ENCODE data around the gene ZMYND15. TPM values are rescaled to one million over a fixed set of nuclear protein-coding genes. Genes with fewer than 3 reads are reported as not detected.

The ZMYND15 gene
- total and polyA plus RNA-seq, 2 of the 13 experiments (the other 11 are each of a cell fraction or from before 2014, with no cell fraction given) = 0.24 to 2.7 TPM

DNA sequence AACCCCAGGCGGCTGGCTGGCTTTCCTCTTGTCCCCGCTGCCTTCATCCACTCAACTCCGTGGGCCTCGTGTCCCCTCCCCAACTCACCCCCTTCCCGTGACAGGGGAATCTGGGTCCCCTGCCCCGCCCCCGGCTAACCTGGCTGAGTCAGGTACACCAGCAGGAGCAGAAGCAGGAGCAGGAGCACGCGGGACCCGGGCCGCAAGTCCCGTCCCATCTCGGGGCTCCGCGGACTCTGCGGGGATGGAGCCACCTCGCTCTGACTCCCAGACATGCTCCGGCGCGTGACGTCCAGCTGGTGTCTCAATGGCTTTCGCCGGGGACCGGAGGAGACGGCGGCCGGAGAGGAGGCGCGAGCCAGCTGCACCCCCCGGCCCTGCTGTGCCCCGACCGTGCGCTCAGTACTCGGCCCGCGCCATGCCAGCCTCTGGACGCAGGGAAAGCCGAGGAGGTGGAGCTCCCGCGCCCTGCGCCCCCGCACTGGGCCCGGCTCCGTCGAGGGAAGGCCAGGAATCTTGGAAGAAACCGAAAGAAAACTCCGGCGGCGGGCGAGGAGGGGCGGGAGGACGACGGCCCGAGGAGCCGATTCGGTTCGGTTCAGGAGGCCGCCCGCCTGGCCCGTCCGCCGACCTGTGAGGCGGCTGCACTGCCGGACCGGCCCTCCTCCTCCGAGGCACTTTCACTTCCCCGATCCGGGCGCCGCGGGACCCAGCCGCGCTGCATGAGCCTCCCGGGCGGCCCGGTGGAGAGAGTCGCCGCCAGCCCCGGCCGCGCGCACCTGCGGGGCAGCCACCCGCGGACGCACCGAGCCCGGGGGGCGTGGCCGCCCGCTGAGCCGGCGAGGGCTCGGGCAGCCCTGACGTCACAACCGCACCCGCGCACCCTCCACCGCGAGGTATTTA is at the start of gene ZMYND15, which contains the start of gene CXCL16 (continued):
- TF ChIP-seq, protein P1, sequence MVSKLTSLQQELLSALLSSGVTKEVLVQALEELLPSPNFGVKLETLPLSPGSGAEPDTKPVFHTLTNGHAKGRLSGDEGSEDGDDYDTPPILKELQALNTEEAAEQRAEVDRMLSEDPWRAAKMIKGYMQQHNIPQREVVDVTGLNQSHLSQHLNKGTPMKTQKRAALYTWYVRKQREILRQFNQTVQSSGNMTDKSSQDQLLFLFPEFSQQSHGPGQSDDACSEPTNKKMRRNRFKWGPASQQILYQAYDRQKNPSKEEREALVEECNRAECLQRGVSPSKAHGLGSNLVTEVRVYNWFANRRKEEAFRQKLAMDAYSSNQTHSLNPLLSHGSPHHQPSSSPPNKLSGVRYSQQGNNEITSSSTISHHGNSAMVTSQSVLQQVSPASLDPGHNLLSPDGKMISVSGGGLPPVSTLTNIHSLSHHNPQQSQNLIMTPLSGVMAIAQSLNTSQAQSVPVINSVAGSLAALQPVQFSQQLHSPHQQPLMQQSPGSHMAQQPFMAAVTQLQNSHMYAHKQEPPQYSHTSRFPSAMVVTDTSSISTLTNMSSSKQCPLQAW (CRISPR knock-in tag; IDR thresholded peaks at IDR 0.05) = 0 out of 2 replicates have a peak, but pooled peaks have one; percentile 49
- peak; percentile 77; the same call in 1 of the 2 replicates for TF ChIP-seq MTA1 (CRISPR knock-in tag; IDR thresholded peaks at IDR 0.05; ENCODE audit: borderline replicate concordance)
- TF ChIP-seq, protein P2, sequence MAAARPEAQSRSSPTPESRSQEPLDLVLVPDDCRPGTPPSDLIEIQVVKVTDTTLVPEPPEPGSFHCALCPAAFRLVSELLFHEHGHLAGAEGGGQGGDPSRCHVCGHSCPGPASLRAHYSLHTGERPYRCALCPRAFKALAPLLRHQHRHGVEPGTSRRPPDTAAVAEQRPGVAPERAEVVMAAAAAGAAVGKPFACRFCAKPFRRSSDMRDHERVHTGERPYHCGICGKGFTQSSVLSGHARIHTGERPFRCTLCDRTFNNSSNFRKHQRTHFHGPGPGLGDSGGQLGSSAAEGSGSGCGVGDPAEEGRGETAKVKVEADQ (CRISPR knock-in tag; IDR thresholded peaks at IDR 0.05; ENCODE audit: borderline replicate concordance) = peak; percentile 61; the same call in 1 of the 2 replicates
- TF ChIP-seq KLF9 (CRISPR knock-in tag; IDR thresholded peaks at IDR 0.05; ENCODE audit: low read depth) = no peak
- TF ChIP-seq EZH2 (conservative IDR thresholded peaks at IDR 0.05; ENCODE audit: low read depth, low read length) = no peak
- TF ChIP-seq, protein P3, sequence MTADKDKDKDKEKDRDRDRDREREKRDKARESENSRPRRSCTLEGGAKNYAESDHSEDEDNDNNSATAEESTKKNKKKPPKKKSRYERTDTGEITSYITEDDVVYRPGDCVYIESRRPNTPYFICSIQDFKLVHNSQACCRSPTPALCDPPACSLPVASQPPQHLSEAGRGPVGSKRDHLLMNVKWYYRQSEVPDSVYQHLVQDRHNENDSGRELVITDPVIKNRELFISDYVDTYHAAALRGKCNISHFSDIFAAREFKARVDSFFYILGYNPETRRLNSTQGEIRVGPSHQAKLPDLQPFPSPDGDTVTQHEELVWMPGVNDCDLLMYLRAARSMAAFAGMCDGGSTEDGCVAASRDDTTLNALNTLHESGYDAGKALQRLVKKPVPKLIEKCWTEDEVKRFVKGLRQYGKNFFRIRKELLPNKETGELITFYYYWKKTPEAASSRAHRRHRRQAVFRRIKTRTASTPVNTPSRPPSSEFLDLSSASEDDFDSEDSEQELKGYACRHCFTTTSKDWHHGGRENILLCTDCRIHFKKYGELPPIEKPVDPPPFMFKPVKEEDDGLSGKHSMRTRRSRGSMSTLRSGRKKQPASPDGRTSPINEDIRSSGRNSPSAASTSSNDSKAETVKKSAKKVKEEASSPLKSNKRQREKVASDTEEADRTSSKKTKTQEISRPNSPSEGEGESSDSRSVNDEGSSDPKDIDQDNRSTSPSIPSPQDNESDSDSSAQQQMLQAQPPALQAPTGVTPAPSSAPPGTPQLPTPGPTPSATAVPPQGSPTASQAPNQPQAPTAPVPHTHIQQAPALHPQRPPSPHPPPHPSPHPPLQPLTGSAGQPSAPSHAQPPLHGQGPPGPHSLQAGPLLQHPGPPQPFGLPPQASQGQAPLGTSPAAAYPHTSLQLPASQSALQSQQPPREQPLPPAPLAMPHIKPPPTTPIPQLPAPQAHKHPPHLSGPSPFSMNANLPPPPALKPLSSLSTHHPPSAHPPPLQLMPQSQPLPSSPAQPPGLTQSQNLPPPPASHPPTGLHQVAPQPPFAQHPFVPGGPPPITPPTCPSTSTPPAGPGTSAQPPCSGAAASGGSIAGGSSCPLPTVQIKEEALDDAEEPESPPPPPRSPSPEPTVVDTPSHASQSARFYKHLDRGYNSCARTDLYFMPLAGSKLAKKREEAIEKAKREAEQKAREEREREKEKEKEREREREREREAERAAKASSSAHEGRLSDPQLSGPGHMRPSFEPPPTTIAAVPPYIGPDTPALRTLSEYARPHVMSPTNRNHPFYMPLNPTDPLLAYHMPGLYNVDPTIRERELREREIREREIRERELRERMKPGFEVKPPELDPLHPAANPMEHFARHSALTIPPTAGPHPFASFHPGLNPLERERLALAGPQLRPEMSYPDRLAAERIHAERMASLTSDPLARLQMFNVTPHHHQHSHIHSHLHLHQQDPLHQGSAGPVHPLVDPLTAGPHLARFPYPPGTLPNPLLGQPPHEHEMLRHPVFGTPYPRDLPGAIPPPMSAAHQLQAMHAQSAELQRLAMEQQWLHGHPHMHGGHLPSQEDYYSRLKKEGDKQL (CRISPR knock-in tag; IDR thresholded peaks at IDR 0.05; ENCODE audit: low read depth) = 0 out of 2 replicates have a peak, but pooled peaks have one; percentile 23
- TF ChIP-seq ZBTB7B (CRISPR knock-in tag; IDR thresholded peaks at IDR 0.05) = no peak
- TF ChIP-seq, protein P4, sequence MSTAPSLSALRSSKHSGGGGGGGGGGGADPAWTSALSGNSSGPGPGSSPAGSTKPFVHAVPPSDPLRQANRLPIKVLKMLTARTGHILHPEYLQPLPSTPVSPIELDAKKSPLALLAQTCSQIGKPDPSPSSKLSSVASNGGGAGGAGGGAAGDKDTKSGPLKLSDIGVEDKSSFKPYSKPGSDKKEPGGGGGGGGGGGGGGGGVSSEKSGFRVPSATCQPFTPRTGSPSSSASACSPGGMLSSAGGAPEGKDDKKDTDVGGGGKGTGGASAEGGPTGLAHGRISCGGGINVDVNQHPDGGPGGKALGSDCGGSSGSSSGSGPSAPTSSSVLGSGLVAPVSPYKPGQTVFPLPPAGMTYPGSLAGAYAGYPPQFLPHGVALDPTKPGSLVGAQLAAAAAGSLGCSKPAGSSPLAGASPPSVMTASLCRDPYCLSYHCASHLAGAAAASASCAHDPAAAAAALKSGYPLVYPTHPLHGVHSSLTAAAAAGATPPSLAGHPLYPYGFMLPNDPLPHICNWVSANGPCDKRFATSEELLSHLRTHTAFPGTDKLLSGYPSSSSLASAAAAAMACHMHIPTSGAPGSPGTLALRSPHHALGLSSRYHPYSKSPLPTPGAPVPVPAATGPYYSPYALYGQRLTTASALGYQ (CRISPR knock-in tag; IDR thresholded peaks at IDR 0.05) = no peak
- TF ChIP-seq HDAC2 (CRISPR knock-in tag; IDR thresholded peaks at IDR 0.05) = no peak
- TF ChIP-seq, protein P5, sequence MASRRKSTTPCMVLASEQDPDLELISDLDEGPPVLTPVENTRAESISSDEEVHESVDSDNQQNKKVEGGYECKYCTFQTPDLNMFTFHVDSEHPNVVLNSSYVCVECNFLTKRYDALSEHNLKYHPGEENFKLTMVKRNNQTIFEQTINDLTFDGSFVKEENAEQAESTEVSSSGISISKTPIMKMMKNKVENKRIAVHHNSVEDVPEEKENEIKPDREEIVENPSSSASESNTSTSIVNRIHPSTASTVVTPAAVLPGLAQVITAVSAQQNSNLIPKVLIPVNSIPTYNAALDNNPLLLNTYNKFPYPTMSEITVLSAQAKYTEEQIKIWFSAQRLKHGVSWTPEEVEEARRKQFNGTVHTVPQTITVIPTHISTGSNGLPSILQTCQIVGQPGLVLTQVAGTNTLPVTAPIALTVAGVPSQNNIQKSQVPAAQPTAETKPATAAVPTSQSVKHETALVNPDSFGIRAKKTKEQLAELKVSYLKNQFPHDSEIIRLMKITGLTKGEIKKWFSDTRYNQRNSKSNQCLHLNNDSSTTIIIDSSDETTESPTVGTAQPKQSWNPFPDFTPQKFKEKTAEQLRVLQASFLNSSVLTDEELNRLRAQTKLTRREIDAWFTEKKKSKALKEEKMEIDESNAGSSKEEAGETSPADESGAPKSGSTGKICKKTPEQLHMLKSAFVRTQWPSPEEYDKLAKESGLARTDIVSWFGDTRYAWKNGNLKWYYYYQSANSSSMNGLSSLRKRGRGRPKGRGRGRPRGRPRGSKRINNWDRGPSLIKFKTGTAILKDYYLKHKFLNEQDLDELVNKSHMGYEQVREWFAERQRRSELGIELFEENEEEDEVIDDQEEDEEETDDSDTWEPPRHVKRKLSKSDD (CRISPR knock-in tag; IDR thresholded peaks at IDR 0.05; ENCODE audit: low read depth) = no peak
- peak; percentile 42; the same call in 1 of the 2 replicates for TF ChIP-seq CAMTA2 (CRISPR knock-in tag; IDR thresholded peaks at IDR 0.05; ENCODE audit: borderline replicate concordance)
- TF ChIP-seq TAF15 (IDR thresholded peaks at IDR 0.05; ENCODE audit: low read depth, low read length, poor library complexity, severe bottlenecking) = no peak
- no peak; the same call in 1 of the 2 replicates for TF ChIP-seq ZNF430 (CRISPR knock-in tag; IDR thresholded peaks at IDR 0.05)
- peak; percentile 49; the same call in 1 of the 2 replicates for TF ChIP-seq SALL2 (CRISPR knock-in tag; IDR thresholded peaks at IDR 0.05)
